HG03469 (cell line): ENCODE results near the gene SLC13A1.
"Not testable (repeated sequence)": the region's sequence is repeated elsewhere in the genome, so short reads cannot be mapped to it uniquely, and the experiment has no call there.

Experiments
- ATAC-seq: cut with Tn5 transposase; IDR thresholded peaks from one replicate; pipeline ENCODE4 v1.9.1; 2021; ENCODE audit warnings: mild to moderate bottlenecking, moderate library complexity, moderate number of reproducible peaks; ENCODE audit not compliant: unreplicated experiment

The SLC13A1 gene

GRCh38 chr7:123131140-123131539 lies 68.6 kb downstream of the SLC13A1 start:
- ATAC-seq, result no peak

GRCh38 chr7:123126691-123127090 lies 73.1 kb downstream of the SLC13A1 start:
- ATAC-seq, result no peak

- no peak for ATAC-seq
Observed at GRCh38 chr7:123126171-123126570, 73.6 kb downstream of the SLC13A1 start.

GRCh38 chr7:123125231-123125630 lies 74.5 kb downstream of the SLC13A1 start:
- ATAC-seq, result no peak

GRCh38 chr7:123122916-123123315 lies 76.9 kb downstream of the SLC13A1 start:
- ATAC-seq, result no peak

GRCh38 chr7:123120286-123120685 lies 79.5 kb downstream of the SLC13A1 start:
- no peak for ATAC-seq

- no peak for ATAC-seq
Observed at GRCh38 chr7:123115331-123115730, 84.4 kb downstream of the SLC13A1 start.

- ATAC-seq, result no peak
Observed at GRCh38 chr7:123114288-123114687, 85.5 kb downstream of the SLC13A1 start.

- no peak for ATAC-seq
Observed at GRCh38 chr7:123112833-123113232, 86.9 kb downstream of the SLC13A1 start.

- no peak for ATAC-seq
Observed at GRCh38 chr7:123099712-123100111, 100.1 kb downstream of the SLC13A1 start.

GRCh38 chr7:123096976-123097375 lies 102.8 kb downstream of the SLC13A1 start:
- ATAC-seq, result no peak

- no peak for ATAC-seq
Observed at GRCh38 chr7:123096434-123096833, 103.3 kb downstream of the SLC13A1 start.

- no peak for ATAC-seq
Observed at GRCh38 chr7:123090456-123090855, 109.3 kb downstream of the SLC13A1 start.

GRCh38 chr7:123086910-123087309 lies 112.9 kb downstream of the SLC13A1 start:
- not testable (repeated sequence) for ATAC-seq

- not testable (repeated sequence) for ATAC-seq
Observed at GRCh38 chr7:123084861-123085260, 114.9 kb downstream of the SLC13A1 start.

- no peak for ATAC-seq
Observed at GRCh38 chr7:123079021-123079420, 120.7 kb downstream of the SLC13A1 start.

- peak; percentile 64 for ATAC-seq
Observed at GRCh38 chr7:123075838-123076467, 123.8 kb downstream of the SLC13A1 start.

- ATAC-seq, result no peak
Observed at GRCh38 chr7:123070702-123071286, 129.0 kb downstream of the SLC13A1 start.

GRCh38 chr7:123067814-123068213 lies 132.0 kb downstream of the SLC13A1 start:
- no peak for ATAC-seq
